ENCODE results near the gene CALU.

The CALU gene

DNA sequence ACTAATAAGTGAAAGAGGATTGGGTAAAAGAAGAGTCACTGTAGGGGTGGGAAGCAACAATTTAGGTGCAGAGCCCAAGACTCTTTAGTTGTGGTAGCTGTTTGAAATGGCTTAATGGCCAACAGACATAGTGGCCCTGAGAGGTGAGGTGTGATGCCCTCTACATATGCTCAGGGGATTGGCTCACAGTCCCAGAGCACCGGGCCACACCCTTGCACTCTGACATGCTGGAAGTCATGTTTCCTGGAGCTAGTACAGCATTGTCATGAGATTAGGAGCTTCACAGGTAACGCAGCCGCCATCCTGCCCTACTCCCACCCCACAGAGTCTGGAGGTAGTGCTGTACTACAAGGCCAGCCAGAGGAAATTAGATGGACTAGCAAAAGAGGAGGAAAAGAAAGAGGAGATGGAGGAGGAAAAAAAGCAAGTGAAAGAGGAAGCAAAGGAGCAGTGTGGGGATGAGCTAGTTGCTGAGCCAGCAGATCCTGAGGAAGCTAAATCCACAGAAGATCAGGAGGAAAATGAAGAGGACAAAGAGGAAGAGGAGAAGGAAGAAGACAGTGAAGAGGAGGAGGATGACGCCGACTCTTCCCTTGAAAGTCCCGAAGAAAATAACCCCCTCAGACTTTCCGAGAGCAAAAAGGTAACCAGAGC, 76.3 kb downstream of the CALU start:
- no peak for DNase-seq

DNA sequence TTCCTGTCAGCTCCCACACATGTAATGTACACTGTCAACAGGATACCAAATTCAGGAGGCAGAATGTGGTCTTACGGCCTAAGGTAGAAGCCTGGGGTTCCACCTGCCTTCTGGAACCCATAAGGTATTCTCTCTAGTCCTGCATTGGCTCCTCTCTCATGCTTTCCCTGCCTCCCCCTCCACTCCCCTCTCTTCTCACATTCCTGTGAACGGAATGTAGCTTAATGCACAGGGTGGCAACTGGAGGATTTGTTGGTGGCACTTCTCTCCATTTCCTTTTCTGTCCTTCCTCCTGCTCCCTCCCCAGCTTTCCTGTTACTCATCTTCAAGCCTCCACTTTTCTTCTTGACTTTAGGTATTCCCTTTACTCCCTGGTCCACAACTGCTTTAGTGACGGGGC, 79.5 kb downstream of the CALU start:
- DNase-seq, result no peak
